B cell (primary cell): ENCODE data around the gene HNRNPK. TPM values are rescaled to one million over a fixed set of nuclear protein-coding genes. Genes with fewer than 3 reads are reported as not detected.

Experiments used
- ATAC-seq: fragments of 200-7000 bp; cut with Tn5 transposase; one replicate; pipeline ENCODE4 v1.10.0; 2021; ENCODE audit warnings: low read depth, mild to moderate bottlenecking, moderate number of reproducible peaks, moderate library complexity
- CTCF ChIA-PET: fragments of 350-600 bp; sonication (Branson Sonifier 250); formaldehyde crosslinking; loops from one replicate; lab custom pipeline; 2021; ENCODE audit warnings: antibody characterized with exemption, inconsistent platforms; lab: Charles Lee
- POLR2A ChIA-PET: fragments of 350-600 bp; sonication (Branson Sonifier 250); formaldehyde crosslinking; loops from one replicate; lab custom pipeline; 2021; ENCODE audit warnings: antibody characterized with exemption; lab: Charles Lee
- DNase-seq: peaks from one replicate; pipeline ENCODE4 v3.0.0; 2013
- H2AFZ ChIP-seq: 2 replicates; pipeline ENCODE4 v1.6.1; 2012; ENCODE audit warnings: mild to moderate bottlenecking, low read depth, low read length; ENCODE audit not compliant: insufficient read depth, poor library complexity, severe bottlenecking
- H3K27ac ChIP-seq, 2 donors: 1 replicate in 1 of 2; 2 replicates in 1 of 2; pipeline ENCODE4 v1.5.1; 2012 to 2013; ENCODE audit warnings: low read length in 2 of 2, mild to moderate bottlenecking in 2 of 2, moderate library complexity in 1 of 2
- H3K27me3 ChIP-seq, 4 experiments: fragments of 200-600 bp in 1 of 4; sonication (generic) in 1 of 4; replicated peaks in 1 of 4; 1 replicate in 2 of 4; 2 replicates in 2 of 4; pipeline versions ENCODE4 v1.6.1 to v1.7.0; 2013 to 2016; ENCODE audit warnings: low read length in 3 of 4, mild to moderate bottlenecking in 2 of 4, mixed read lengths in 1 of 4, moderate library complexity in 1 of 4; ENCODE audit not compliant: insufficient read depth in 4 of 4, control insufficient read depth in 3 of 4; ENCODE audit errors: control extremely low read depth in 1 of 4
- H3K36me3 ChIP-seq, 2 experiments: replicated peaks in 1 of 2; 1 replicate in 1 of 2; 2 replicates in 1 of 2; pipeline versions ENCODE4 v1.6.1 to v1.7.1; 2013; ENCODE audit warnings: low read length in 1 of 2; ENCODE audit not compliant: insufficient read depth in 2 of 2, control insufficient read depth in 1 of 2; ENCODE audit errors: control extremely low read depth in 1 of 2, extremely low read depth in 1 of 2
- H3K4me1 ChIP-seq, 2 donors: fragments of 200-600 bp in 1 of 2; sonication (generic) in 1 of 2; 1 replicate in 1 of 2; 2 replicates in 1 of 2; pipeline versions ENCODE4 v1.5.1 to v1.6.1; 2013 to 2017; ENCODE audit warnings: low read length in 2 of 2; ENCODE audit not compliant: control insufficient read depth in 2 of 2, insufficient read depth in 2 of 2
- H3K4me2 ChIP-seq: replicated peaks from 2 replicates; pipeline ENCODE3; 2012; ENCODE audit warnings: mild to moderate bottlenecking, low read depth, low read length; ENCODE audit not compliant: poor library complexity, severe bottlenecking
- H3K4me3 ChIP-seq, 5 experiments: fragments of 200-600 bp in 1 of 5; sonication (generic) in 1 of 5; 1 replicate in 3 of 5; 2 replicates in 2 of 5; pipeline versions ENCODE4 v1.5.1 to v1.7.0; 2011 to 2016; ENCODE audit warnings: low read length in 4 of 5, mild to moderate bottlenecking in 4 of 5, low read depth in 2 of 5, control low read depth in 1 of 5, moderate library complexity in 1 of 5; ENCODE audit not compliant: insufficient read depth in 1 of 5; ENCODE audit errors: control extremely low read depth in 1 of 5, extremely low read depth in 1 of 5
- H3K79me2 ChIP-seq: fragments of 200-600 bp; sonication (generic); one replicate; pipeline ENCODE4 v1.6.0; 2016; ENCODE audit warnings: low read length; ENCODE audit not compliant: control insufficient read depth, insufficient read depth
- H3K9ac ChIP-seq: fragments of 200-600 bp; sonication (generic); 2 replicates; pipeline ENCODE4 v1.6.1; 2017; ENCODE audit warnings: mild to moderate bottlenecking, low read length, moderate library complexity
- H3K9me3 ChIP-seq, 3 donors: one replicate each; pipeline versions ENCODE4 v1.6.1 to v1.7.1; 2013; ENCODE audit warnings: low read length in 2 of 3; ENCODE audit not compliant: control insufficient read depth in 2 of 3, insufficient read depth in 1 of 3; ENCODE audit errors: control extremely low read depth in 1 of 3
- H4K20me1 ChIP-seq: 2 replicates; pipeline ENCODE4 v1.6.0; 2012; ENCODE audit warnings: mild to moderate bottlenecking, low read length; ENCODE audit not compliant: insufficient read depth, control insufficient read depth, poor library complexity, severe bottlenecking
- H3K27ac Mint-ChIP-seq: one replicate; pipeline ENCODE4 v1.8.0; 2021; ENCODE audit warnings: mixed read lengths
- H3K27me3 Mint-ChIP-seq: one replicate; pipeline ENCODE4 v1.8.0; 2021; ENCODE audit warnings: mixed read lengths
- H3K4me1 Mint-ChIP-seq: one replicate; pipeline ENCODE4 v1.8.0; 2021; ENCODE audit warnings: mixed read lengths
- H3K4me3 Mint-ChIP-seq: one replicate; pipeline ENCODE4 v1.8.0; 2021; ENCODE audit warnings: mixed read lengths
- H3K9me3 Mint-ChIP-seq: one replicate; pipeline ENCODE4 v1.8.0; 2022; ENCODE audit warnings: mixed read lengths; ENCODE audit not compliant: insufficient read depth
- EZH2 ChIP-seq: IDR thresholded peaks from 2 replicates; pipeline ENCODE4 v1.6.1; 2012; ENCODE audit warnings: borderline replicate concordance, low read depth, mild to moderate bottlenecking, moderate library complexity, low read length; ENCODE audit not compliant: insufficient read depth, poor library complexity, severe bottlenecking
- WGBS: methylation state at CpG from one replicate; pipeline ENCODE4 v1.1.5; 2013; ENCODE audit warnings: missing lambda C conversion rate; ENCODE audit not compliant: insufficient coverage; 5-methylcytosine and 5-hydroxymethylcytosine counted together
- intact Hi-C: fragments of 100-400 bp; cut with micrococcal nuclease; formaldehyde crosslinking; loops from one replicate; pipeline ENCODE4 v1.10.0; 2022
- polyA plus RNA-seq: library from polyadenylated mRNA; depleted of rRNA; stranded (reverse); fragments of >200 nt; gene quantifications from 2 replicates; pipeline ENCODE4 v1.2.3, GENCODE V29; 2012
- total RNA-seq, 2 donors: library from RNA; stranded (reverse); fragments of 120-200 nt in 1 of 2; gene quantifications; 1 replicate in 1 of 2; 2 replicates in 1 of 2; pipeline versions ENCODE4 v1.2.3 to v1.2.4, GENCODE V29; 2013 to 2022
- TF ChIP-seq, protein P1 (sequence below): fragments of 200-600 bp; IDR thresholded peaks from one replicate; pipeline ENCODE4 v1.8.0; 2022; ENCODE audit warnings: antibody characterized with exemption, mild to moderate bottlenecking

HNRNPK gene
- total and polyA plus RNA-seq, 2 donors (not counting 1 experiment from before 2014, with no cell fraction given) = 210 to 524 TPM

DNA sequence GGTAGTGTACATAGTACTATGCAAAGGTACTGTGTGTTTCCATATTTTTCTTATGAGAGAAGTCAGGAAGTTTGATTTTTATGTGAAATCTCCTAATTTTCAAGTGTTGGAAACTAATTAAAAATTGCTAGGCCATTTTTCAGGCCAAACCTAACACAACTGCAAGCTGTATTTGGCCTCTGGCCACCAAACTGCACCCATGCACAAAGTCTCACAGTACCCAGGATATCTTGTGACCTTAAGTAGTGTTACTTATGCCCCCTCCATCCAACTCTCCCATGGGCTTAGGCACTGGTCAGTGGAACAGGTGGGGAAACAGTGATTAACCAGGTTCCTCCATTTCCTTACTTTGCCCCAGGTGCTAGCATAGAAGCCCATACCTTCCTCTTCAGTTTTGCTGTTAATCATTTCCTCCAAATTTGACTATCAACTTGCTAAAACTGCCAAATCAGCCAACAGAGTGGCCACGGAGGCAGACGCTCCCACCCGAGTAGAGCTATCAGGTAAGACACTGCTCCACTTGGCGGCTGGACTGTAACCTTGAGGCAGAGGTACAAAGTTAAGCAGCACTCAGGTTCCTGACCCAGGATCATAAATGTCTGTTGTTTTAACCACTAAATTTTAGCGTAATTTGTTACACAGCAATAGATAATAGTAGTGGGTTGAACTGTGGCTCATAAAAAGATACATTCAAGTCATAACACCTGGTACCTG, 39.3 kb downstream of the HNRNPK start:
- Mint-ChIP-seq H3K4me1 (no peaks in the 10 kb centered on the region), H3K9me3 (no peaks in the 10 kb centered on the region), H3K27ac (no peak overlapping the region), H3K4me3 (no peak overlapping the region), H3K27me3 (no peaks in the 10 kb centered on the region)
- no peaks in the 10 kb centered on the region for H3K9me3 ChIP-seq
- ATAC-seq = no peak
- H3K4me1 ChIP-seq = no peaks in the 10 kb centered on the region
- peaks cover 6 to 8% of the 10 kb centered on the region in 2 experiments for H3K36me3 ChIP-seq
- no peak for TF ChIP-seq EZH2
- TF ChIP-seq, protein P1, sequence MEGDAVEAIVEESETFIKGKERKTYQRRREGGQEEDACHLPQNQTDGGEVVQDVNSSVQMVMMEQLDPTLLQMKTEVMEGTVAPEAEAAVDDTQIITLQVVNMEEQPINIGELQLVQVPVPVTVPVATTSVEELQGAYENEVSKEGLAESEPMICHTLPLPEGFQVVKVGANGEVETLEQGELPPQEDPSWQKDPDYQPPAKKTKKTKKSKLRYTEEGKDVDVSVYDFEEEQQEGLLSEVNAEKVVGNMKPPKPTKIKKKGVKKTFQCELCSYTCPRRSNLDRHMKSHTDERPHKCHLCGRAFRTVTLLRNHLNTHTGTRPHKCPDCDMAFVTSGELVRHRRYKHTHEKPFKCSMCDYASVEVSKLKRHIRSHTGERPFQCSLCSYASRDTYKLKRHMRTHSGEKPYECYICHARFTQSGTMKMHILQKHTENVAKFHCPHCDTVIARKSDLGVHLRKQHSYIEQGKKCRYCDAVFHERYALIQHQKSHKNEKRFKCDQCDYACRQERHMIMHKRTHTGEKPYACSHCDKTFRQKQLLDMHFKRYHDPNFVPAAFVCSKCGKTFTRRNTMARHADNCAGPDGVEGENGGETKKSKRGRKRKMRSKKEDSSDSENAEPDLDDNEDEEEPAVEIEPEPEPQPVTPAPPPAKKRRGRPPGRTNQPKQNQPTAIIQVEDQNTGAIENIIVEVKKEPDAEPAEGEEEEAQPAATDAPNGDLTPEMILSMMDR = no peak
- no peak overlapping the region for H2AFZ ChIP-seq
- no peak overlapping the region for H3K9ac ChIP-seq
- H3K79me2 ChIP-seq = no peaks in the 10 kb centered on the region
- no peak overlapping the region for H3K27ac ChIP-seq
- POLR2A ChIA-PET = no interaction called here
- H3K27me3 ChIP-seq = no peaks in the 10 kb centered on the region
- DNase-seq = no peak
- H4K20me1 ChIP-seq = no peaks in the 10 kb centered on the region
- CTCF ChIA-PET = interaction anchor here (1.4 to 4.0 kb wide), 7 partner anchors 10 to 375 kb away, joined by 3 to 20 read pairs (median 7); no protein-coding TSS in a partner anchor
- WGBS = 83% methylated on average over 4 of the region's 5 CpGs
- intact Hi-C loops = no loop called here
- no peak overlapping the region for H3K4me3 ChIP-seq
- no peak overlapping the region for H3K4me2 ChIP-seq

DNA sequence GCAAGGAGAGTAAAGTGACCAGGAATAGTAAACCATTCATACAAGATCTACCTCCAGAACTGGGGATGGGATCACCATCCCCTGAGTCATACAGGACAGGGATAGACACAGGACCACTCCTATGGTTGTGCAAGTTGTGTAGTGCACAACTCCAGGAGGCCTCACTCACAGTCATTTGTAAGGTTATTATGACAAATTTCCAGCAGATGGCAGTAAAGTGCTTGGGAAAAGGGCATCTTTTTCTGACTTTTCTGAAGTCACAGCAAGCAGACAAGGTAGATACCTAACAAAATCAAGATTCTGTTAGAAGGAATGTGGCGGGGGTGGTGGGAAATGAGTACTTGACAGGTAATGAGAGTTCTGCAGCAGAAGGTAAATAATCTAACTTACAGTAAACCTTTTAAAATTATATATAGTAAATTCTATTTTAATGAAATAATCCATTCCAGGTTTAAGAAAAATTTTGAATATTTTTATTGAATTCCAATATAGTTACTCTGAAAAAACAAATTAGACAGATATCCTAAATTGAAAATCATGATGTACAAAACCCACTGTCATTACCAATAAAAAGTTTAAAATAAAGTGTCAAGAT, 42.1 kb downstream of the HNRNPK start:
- no peaks in the 10 kb centered on the region for H3K79me2 ChIP-seq
- H3K4me2 ChIP-seq = no peak overlapping the region
- Mint-ChIP-seq H3K4me1 (no peaks in the 10 kb centered on the region), H3K27me3 (no peaks in the 10 kb centered on the region), H3K27ac (no peak overlapping the region), H3K9me3 (no peaks in the 10 kb centered on the region), H3K4me3 (no peak overlapping the region)
- peak; percentile 68 for ATAC-seq
- no peak overlapping the region for H2AFZ ChIP-seq
- no peak overlapping the region for H3K4me3 ChIP-seq
- H3K9me3 ChIP-seq = no peaks in the 10 kb centered on the region
- POLR2A ChIA-PET = no interaction called here
- no peak overlapping the region for H3K27ac ChIP-seq
- H3K9ac ChIP-seq = no peak overlapping the region
- CTCF ChIA-PET = interaction anchor here (0.8 to 3.6 kb wide), 12 partner anchors 8 to 458 kb away, joined by 3 to 54 read pairs (median 6); no protein-coding TSS in a partner anchor
- no CpG with 5 or more reads among the region's 1 CpG for WGBS
- intact Hi-C loops = loop anchor here (1.0 kb wide), 2 partner anchors 235 to 377 kb away; no protein-coding TSS in a partner anchor
- peak; percentile 80 for DNase-seq
- H3K36me3 ChIP-seq = peaks cover 2 to 8% of the 10 kb centered on the region in 2 experiments
- H4K20me1 ChIP-seq = no peaks in the 10 kb centered on the region
- no peak for TF ChIP-seq EZH2
- TF ChIP-seq, protein P1 = peak; percentile 92
- H3K4me1 ChIP-seq = no peaks in the 10 kb centered on the region
- H3K27me3 ChIP-seq = no peaks in the 10 kb centered on the region
